ENCODE results near the gene CACNA1A. TPM values are rescaled to one million over a fixed set of nuclear protein-coding genes. Genes with fewer than 3 reads are reported as not detected.

The CACNA1A gene
- total RNA-seq, 1 donor = 42.8 TPM

GRCh38 chr19:13313875-13314274 lies 192.4 kb downstream of the CACNA1A start:
- no peak overlapping the region for H3K4me3 ChIP-seq (ENCODE audit: low read depth, low read length)
- no peak for TF ChIP-seq CTCF (IDR thresholded peaks at IDR 0.05; ENCODE audit: insufficient read depth, low read length)
- no peak for DNase-seq (ENCODE audit: low read depth)

DNA sequence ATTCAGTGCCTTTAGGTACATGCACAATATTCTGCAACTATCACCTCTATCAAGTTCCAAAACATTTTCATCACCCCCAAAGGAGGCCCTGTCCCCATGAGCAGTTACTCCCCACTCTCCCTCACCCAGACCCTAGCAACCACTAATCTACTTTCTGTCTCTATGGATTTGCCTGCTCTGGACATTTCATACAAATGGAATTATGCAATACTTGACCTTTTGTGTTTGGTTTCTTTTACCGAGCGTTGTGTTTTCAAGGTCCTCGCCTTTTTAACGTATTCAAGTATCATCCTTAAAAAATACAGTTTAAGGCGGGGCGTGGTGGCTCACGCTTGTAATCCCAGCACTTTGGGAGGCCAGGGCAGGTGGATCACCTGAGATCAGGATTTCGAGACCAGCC lies 196.4 kb downstream of the CACNA1A start:
- no peak overlapping the region for H3K4me3 ChIP-seq (ENCODE audit: low read depth, low read length)
- DNase-seq (ENCODE audit: low read depth) = no peak
- TF ChIP-seq CTCF (IDR thresholded peaks at IDR 0.05; ENCODE audit: insufficient read depth, low read length) = no peak

GRCh38 chr19:13303381-13304129 lies 202.7 kb downstream of the CACNA1A start:
- DNase-seq (ENCODE audit: low read depth) = no peak
- H3K4me3 ChIP-seq (ENCODE audit: low read depth, low read length) = no peak overlapping the region
- no peak for TF ChIP-seq CTCF (IDR thresholded peaks at IDR 0.05; ENCODE audit: insufficient read depth, low read length)

DNA sequence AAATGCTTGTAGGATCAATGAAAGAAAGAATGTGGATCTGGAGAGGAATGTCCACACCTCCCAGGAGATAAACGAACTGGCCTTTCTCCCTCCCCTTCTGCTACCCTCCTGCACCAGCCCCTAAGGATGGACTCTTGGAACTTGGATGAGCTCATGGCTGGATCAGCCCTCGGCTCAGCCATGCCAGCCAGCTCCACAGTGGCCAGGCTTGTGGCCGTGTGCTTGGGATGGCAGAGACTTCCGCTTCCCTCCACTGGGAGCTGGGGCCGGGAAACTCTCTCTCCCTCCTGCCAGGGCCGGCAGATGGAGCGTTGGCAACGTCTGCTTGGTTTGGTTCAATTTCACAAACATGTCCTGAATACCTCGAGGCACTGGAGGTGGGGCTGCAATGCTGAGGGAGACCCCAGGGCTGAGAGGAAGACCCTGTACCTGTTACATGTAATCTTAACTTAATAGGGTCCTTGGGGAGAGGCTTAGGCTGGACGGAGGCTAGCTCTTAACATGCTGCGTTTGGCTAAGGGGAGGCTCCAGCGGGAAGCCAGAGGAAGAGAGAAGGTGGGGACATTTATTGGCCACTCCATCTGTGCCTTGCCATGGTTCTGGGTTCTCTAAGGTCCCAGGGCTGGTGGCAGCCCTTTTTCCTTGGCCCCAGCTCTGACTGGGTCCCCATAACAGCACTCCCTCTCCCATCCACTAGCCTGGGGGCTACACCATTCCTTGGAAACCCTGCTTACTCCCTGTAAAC lies 203.6 kb downstream of the CACNA1A start:
- H3K4me3 ChIP-seq (ENCODE audit: low read depth, low read length) = no peak overlapping the region
- no peak for TF ChIP-seq CTCF (IDR thresholded peaks at IDR 0.05; ENCODE audit: insufficient read depth, low read length)
- no peak for DNase-seq (ENCODE audit: low read depth)

- DNase-seq (ENCODE audit: low read depth) = no peak
- TF ChIP-seq CTCF (IDR thresholded peaks at IDR 0.05; ENCODE audit: insufficient read depth, low read length) = no peak
- H3K4me3 ChIP-seq (ENCODE audit: low read depth, low read length) = no peak overlapping the region
These were observed 204.5 kb downstream of the CACNA1A start for GRCh38 chr19:13301627-13302334.

DNA sequence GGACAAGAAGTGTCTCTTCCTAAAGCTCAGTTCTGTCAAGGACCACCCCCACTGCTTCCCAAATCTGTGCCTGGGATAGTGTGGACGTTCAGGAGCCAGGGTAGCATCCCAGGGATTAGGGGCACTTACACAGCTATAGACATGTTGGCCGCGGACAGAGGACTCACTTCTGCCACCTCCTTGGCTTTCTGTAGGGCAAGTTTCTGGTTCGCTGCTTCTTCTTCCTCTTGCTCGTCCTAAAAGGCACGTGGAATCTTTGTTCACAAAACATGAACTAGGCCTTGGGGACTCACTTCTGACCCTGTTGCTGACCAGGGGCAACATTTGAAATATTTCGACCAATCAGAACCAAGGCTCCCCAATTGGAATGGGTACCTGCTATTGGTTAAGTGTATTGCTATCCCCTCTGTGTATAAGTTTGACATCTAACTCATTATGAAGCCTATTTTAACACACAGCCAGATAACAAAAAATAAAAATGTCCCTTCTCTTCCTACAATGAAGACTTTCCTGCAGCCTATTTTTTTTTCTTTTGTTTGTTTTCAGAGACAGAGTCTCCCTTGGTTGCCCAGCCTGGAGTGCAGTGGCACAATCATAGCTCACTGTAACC lies 205.8 kb downstream of the CACNA1A start:
- TF ChIP-seq CTCF (IDR thresholded peaks at IDR 0.05; ENCODE audit: insufficient read depth, low read length) = no peak
- no peak for DNase-seq (ENCODE audit: low read depth)
- H3K4me3 ChIP-seq (ENCODE audit: low read depth, low read length) = no peak overlapping the region

Measured in fibroblast of the aortic adventitia (primary cell).